RCC 7860 (cell line): ENCODE data around the gene SAMD7.

Experiments
- DNase-seq: peaks from one replicate; pipeline ENCODE4 v3.0.0-alpha.2; 2015; ENCODE audit warnings: low spot score
- FAIRE-seq: peaks from 2 replicates; lab custom pipeline; 2012; peaks lifted over from hg19 to GRCh38; lab: Jason Lieb, UNC

Gene SAMD7

DNA sequence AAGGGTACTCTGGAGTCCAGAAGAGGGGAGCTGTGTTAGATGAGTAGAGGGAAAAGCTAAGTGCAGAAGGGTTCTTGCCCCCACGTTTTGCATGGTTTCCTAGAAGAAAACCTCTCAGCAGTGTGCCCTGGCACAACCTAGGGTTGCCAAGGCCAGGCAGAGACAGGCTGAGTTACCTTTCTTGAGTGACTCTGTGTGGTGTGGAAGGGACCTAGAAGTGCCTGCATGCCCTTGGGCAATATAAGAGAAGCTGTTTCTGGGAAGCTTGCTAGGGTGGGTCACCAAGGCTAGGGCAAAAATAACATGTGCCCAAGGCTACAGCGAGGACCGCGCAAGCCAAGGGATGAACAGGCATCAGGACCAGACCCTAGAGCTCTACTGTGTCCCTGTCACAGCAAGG is 3.4 kb upstream of the SAMD7 start:
- DNase-seq (no peak), FAIRE-seq (no peak)

DNA sequence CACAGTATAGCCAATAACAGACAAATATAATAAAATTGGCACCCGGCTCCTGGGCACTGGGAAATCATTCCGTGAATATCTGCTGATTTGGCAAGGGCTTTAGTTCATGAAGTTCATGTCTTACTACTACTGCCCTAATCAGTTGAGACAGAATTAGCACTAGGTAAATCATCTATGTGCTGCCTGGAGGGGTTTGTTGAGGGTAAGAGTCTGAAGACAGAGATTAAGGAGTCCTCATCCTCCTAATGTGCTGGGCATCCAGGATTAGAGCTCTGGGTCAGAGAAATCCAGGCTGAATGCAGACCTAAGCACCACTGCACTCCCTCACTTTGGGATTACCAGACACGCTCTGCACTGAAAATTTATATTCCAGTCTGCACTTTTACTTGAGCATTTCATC is 2.0 kb downstream of the SAMD7 start:
- DNase-seq (no peak), FAIRE-seq (no peak)

DNA sequence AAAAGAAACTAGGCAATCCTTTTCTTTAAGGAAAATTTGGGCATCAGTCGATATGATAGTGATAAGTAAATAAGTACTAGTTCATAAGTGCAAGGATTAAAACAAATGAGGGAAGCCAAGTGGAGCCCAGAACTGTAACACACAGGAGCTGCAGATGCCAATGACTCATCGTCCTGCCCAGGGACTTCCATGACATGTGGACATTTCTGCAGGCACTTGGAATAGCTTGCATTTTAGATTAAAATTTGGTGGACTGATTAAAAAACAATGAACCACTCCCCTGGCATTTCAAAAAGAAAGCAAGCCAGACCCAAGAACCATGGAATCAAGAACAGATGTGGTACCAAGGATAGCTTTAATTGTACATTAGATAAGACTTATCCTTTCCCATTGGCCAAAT is 2.9 kb downstream of the SAMD7 start:
- DNase-seq = no peak
- no peak for FAIRE-seq

DNA sequence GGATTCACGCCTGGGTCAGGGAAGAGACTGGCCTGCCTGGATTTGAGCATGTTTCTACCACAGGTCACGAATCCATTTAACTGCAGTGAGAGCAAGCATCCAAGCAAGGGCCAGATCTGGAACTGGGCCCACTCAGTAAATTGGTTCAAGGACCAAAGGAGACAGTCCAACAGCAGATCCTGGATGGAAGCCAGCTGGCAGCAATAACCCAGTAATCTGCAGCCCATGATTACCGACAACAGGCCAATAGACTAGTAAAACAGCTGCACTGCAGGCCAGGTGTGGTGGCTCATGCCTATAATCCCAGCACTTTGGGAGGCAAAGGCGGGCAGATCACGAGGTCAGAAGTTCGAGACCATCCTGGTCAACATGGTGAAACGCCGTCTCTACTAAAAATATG is 11.8 kb downstream of the SAMD7 start:
- no peak for DNase-seq
- no peak for FAIRE-seq

DNA sequence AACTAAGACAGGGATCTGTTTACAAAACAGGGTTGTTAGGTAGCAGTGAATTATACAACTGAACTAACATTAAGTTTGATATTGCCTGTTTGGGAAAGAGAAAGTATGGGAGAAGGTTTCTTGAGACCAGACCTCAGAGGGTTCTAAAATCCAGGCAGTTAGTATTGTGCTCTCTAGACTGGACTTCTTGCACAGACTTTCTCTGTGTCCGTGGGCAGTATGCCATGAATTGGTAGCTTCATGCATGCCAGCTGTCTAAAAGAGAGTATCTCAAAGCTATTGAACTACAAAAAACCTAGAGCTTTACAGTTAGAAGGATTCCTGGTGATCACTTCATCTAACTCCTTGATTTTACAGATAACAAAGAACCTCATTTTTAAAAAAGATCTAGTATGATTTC is 12.5 kb downstream of the SAMD7 start:
- DNase-seq = no peak
- FAIRE-seq = no peak

DNA sequence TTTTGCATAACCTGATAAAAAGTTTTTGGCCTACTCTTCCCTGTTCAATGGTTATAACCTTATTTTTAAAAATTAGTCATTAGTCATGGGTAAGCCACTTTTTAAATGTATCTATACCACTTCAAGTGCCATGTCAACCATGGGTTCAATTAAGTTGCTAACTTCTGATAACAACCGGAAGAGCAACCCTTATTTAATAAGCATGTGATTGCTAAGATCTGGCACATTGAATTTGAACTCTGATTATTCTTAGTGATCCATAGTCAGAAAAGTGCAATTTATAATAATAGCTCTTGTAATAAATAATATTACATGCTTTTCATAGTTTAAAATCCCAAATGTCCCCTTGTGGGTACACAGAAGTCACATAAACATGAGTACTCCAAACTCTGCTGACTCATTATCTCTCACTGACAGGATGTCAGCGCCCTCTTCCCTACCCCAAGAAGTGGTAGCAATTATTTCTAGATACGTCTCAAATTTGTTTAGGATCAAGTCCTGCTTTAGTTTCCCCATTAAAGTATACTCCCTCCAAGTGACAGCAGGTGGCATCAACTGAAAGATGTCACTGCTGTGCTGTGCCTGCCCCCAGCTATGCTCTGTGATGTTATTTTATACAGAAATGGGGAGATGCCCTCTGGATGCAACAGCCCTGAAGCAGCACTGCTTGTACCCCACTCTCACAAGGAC is 18.6 kb downstream of the SAMD7 start:
- no peak for DNase-seq
- no peak for FAIRE-seq

DNA sequence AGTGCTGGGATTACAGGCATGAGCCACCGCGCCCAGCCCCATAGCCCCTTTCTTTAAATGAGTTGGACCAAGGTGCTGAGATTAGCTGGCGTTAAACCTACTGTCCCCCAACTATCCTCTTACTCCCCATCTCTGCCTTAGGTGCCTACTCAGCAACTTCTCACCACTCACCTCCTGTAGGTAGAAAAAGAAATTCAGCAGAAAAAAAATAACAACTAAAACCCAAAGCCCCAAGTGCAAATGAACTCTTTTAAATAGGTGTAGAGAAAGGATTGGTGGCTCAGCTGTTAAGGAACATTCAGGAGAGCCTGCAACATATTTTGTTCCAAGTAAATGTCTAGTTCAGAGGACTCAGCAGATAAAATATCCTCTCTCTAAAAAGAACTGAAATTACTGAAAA is 19.5 kb downstream of the SAMD7 start:
- DNase-seq = no peak
- FAIRE-seq = no peak

DNA sequence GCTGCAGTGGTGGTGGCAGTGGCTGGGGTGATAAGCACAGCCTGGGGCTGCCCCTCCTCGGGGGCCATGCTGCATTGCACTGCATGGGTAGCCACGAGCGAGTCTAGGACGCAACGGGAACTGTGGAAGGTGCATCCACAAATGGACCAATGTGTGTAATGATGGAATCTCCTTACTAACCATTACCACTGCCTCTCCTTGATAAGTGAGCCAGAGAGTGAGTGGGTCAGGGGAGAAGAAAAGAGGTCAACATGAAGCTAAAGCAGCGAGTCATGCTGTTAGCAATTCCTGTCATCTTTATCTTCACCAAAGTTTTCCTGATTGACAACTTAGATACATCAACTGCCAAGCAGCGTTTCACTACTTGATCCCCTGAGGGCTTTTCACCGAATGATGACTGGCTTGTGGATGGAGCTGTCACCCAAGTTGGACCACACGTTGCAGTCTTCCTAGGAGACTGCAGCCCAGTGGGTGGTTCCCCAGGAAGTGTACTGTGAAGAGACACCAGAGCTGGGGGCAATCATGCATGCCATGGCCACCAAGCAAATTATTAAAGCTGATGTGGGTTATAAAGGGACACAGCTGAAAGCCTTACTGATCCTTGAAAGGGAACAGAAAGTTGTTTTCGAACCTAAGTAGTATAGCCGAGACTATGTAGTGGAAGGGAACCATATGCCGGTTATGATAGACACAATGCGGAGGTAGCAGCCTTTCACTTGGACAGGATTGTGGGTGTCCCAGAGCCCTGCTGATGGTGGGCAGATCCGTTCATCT is 20.6 kb downstream of the SAMD7 start:
- DNase-seq (no peak), FAIRE-seq (no peak)

DNA sequence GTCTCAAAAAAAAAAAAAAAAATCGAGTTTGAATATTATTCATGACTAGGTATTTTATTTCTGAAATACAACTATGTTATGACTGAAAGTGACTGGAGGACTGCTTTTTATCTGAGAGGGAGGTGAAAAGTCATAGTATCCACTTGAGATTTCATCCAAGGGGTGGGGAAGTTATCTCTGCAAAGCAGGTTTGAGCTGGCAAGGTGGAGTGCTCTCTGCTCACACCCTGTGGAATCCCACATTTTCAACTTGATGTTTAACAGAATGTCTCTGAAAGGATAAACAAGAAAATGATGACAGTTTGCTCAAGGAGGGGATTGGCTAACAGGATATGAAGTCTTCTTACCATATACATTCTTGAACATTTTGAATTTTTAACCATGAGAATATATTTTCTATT is 27.9 kb downstream of the SAMD7 start:
- DNase-seq (no peak), FAIRE-seq (no peak)

DNA sequence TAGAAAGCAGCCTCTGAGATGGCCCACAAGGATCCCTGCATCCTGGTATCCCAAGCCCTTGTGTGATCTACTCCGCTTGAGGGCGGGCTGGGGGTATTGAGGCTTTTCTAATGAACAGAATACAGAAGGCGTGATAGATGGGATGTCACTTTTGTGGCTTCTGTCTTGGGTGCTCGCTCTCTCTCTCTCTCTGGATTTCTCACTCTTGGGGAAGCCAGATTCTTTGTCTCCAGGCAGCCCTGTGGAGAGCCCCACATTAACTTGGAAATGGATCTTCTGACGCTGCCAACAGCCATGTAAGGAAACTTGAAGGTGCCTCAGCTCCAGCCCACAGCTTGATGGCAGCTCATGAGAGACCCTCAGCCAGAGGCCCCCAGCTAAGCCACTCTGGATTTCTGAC is 28.4 kb downstream of the SAMD7 start:
- FAIRE-seq = no peak
- DNase-seq = no peak

DNA sequence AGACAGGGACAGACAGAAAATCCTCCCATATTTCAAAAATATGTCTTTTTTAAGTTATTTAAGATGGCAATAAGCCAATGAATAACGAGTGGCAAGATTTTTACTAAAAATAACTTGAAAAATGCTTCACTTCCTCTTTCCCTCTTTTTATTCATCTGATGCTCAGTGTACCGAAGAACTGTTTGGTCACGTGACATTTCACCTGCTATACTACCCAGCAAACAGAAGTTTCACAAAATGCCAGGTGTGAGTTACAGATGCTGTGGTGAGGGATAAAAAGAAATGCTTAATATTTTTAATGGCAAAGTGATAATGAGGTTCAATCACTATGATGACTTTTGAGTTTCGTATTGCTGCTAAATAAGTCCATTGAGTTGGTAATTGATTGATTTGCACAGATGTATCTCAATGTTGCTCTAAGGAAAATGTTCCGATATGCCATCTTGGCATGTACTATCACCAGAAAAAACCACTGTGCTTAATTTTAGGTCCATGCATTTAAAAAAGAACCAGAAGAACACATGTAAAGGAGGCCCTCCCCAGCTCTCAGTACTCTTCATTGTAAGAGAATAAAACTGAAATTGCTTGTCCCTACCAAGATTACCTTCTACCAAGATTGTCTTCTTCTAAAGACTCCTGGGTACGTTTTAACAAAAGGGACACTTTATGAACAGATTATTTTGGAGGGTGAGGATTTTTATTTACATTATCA is 29.3 kb downstream of the SAMD7 start:
- no peak for FAIRE-seq
- no peak for DNase-seq

DNA sequence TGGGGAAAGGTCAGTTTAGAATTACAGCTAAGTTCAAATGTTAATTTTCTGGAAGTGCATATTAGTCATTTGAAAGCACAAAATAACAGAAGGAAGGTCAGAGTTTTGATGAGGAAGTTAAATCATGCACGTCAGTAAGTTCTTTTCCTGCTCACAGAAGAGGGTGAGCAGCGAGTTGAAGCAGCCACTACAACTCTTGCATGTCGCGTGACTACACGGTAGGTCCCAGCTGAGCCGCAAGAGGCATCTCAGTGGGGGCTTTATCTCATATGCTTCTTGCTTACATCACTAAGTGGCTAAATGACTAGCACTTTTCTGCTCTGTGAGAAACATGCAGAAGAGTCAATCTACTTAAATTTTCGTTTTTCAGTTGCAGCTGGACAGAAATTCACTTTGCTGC is 33.9 kb downstream of the SAMD7 start:
- FAIRE-seq = no peak

DNA sequence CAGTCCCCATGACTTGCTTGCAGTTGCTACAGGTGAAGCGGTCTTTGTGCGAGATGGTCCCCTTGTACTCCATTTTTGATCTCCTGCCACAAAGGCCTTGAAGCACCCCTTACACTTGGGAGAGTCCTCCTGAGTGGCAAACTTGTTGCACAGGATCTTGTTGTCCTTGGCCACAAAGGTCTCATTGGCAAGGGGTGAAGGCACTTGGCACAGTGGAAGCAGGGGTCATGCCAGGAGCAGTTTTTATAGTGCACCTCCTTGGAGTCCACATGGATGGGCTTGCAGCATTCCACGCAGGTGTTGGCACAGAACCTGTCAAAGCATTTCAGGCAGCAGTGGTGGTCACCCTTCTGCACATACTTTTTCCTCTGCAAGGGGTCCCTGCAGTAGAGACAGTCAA is 35.0 kb downstream of the SAMD7 start:
- DNase-seq (no peak), FAIRE-seq (no peak)

More for the DNA sequence above, 33.9 kb downstream of the SAMD7 start:
- no peak for DNase-seq

DNA sequence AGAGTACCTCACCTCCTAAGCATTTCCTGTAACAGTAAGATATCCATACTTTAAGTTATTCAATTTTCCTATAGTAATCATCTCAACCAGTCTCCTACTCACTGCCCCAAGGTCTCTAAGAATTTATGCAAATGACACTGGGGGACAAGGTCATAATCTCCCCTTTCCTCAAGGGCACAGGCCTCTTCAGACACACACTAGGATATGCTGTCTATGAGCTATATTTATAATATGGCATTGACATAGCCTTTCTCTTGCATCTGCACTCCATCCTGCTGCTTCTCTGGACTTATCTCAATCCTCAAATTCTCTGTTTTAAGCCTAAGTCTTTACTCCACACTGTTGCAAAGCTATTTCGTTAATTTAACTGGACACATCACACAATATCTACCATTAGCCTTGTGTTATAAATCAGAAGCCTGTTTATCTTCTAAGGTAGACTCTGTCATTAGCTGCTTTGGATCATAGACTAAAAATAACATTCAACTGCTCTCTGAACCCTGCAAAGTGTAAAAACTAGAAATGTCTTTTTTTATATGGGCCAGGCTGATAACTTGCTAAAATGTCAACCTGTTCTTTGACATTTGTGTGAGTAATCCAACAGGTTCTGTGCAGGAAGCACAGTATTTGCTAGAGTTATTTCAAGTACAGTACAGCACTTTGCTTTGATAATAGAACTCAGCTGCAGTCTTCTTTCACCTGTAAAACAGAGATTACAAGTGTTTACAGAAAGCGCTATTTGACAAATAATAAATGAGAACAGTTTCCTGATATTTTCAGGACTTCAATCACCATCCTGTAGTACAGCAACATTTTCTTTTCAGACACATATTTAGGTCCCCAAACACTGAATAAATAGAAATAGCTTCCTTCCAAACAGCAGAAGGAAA is 37.4 kb downstream of the SAMD7 start:
- DNase-seq = no peak

DNA sequence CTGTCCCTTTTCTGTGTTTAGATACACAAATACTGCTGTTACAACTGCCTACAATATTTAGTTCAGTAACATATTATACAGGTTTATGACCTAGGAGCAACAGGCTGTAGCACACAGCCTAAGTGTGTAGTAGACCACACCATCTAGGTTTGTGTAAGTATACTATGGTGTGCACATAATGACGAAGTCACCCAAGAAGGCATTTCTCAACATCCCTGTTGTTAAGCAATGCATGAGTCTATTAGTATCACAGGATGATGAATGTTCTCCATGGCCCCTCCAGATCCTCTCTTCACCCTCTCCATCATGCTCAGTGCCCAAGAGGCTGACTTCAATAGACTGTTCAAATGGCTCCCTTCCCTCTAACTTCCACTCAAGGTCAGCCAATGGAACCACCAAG is 40.7 kb downstream of the SAMD7 start:
- FAIRE-seq (no peak), DNase-seq (no peak)

More for the DNA sequence above, 37.4 kb downstream of the SAMD7 start:
- no peak for FAIRE-seq

DNA sequence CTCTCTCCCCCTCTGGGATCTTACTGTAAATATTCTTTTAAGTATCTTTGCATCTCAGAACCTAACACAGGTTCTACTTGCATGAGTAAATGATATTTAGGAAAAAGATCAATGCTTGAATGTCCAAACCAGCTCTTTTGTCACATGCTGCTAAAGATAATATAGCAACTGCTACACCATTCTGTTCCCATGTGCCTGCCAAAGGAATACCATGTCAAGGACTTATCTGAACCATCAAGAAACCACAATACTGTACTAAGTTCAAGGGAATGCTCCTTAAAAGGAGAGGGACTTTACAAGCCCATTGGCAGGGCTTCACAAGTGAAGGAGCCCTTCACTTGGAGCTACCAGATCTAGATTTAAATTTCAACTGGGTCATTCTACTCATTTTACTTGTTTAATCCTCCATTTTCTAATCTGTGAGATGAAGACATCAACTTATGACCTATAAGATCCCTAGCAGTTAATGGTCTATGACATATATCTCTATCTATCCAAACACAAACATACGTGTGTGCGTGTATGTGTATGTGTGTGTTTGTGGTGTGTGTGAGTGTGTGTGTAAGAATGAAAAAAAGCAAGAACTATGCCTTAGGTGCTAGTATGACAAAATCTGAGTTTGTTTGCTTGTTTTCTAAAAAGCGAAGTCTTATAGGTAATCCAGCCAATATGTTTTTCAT is 42.2 kb downstream of the SAMD7 start:
- FAIRE-seq = no peak
- DNase-seq = no peak

DNA sequence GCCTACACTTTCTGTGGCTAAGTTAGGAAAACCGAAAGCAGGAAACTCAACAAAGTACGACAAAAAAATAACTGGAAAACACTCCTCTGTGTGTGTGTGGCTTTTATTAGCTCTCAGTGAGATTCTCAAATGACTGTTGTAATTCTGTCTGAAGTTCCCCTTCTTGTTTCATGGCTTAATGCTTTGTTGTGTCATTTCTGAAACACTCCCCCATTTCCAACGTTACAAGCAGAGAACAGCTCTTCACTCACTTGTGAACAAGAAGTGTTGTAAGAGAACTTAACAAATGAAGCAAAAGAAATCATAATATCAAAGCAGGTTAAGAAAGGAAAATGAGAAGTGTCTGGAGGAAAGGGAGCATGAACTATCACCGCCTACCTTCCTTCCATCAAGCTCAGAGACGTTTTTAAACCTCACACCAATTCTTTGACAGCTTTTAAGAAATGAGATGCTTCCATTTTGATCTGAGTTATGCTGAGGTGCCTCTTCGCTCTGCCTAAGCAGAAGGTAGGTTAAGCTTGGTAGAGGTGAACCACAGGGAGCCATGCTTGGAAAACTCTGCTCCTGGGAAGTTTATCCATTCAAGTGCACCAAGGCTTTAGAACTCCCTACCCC is 42.9 kb downstream of the SAMD7 start:
- FAIRE-seq = no peak

DNA sequence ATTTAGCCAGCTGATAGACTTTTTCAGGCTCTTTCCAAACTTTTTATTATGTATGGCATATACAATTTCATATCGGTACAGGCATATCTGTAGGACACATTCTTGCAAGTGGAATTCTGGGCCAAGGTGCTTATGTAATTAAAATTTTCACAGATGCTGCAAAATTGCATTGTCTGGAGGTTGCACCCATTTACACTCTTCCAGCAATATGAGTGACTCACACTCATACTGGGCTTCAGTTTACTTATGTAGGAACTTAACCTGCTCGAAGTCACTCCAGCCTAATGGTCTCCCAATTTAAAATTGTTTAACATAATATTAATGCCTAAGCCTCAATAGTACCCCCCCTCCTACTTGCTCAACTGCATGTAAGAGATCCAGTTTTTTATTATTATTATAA is 44.0 kb downstream of the SAMD7 start:
- no peak for FAIRE-seq

More for the DNA sequence above, 42.9 kb downstream of the SAMD7 start:
- no peak for DNase-seq

DNA sequence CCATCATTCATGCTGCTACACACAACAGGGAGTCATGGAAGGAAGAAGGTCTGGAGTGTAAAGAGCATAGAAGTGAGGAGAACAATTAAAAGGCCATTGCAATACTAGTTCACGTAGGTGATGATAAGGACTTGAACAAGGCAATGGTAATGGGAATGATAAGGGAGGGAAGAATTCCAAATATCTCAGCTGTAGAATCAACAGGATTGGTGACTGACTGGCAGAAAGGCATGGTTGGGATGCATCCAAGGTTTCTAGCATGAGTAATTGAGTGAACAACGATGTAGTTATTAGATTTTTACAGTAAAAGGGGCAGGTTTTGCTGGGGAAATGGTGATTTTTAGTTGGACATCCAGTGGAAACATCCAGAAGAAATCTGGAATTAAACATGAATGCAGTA is 52.8 kb downstream of the SAMD7 start:
- DNase-seq = peak; percentile 18

More for the DNA sequence above, 44.0 kb downstream of the SAMD7 start:
- DNase-seq = no peak

More for the DNA sequence above, 52.8 kb downstream of the SAMD7 start:
- FAIRE-seq = no peak
